Prostate gland (tissue), 2 donors: Measurements from ENCODE around the gene LYPD6. TPM values are rescaled to one million over a fixed set of nuclear protein-coding genes. Genes with fewer than 3 reads are reported as not detected.

Experiments used
- DNase-seq: peaks from one replicate; pipeline ENCODE4 v3.0.0-alpha.2; 2019; ENCODE audit warnings: low spot score
- H3K27ac ChIP-seq, 2 donors: fragments of 200-600 bp; sonication (generic); 2 replicates each; pipeline ENCODE4 v1.5.1; 2017 to 2019
- H3K27me3 ChIP-seq: fragments of 200-600 bp; sonication (generic); replicated peaks from 2 replicates; pipeline ENCODE4 v1.5.1; 2019; ENCODE audit not compliant: insufficient read depth
- H3K36me3 ChIP-seq, 2 donors: fragments of 200-600 bp; sonication (generic); 1 replicate in 1 of 2; 2 replicates in 1 of 2; pipeline versions ENCODE4 v1.5.1 to v1.8.1; 2017 to 2019
- H3K4me1 ChIP-seq: fragments of 200-600 bp; sonication (generic); replicated peaks from 2 replicates; pipeline ENCODE4 v1.5.1; 2019
- H3K4me3 ChIP-seq, 2 donors: fragments of 200-600 bp; sonication (generic); 2 replicates each; pipeline ENCODE4 v1.5.1; 2017 to 2019
- H3K9me3 ChIP-seq: fragments of 200-600 bp; sonication (generic); 2 replicates; pipeline ENCODE4 v1.5.1; 2017
- CTCF ChIP-seq, 4 experiments: fragments of 200-600 bp in 2 of 4; fragments of 450-650 bp in 2 of 4; sonication (generic) in 2 of 4; IDR thresholded peaks; 1 replicate in 3 of 4; 2 replicates in 1 of 4; pipeline ENCODE4 v1.5.1; 2016 to 2019; ENCODE audit warnings: antibody characterized with exemption in 4 of 4, mild to moderate bottlenecking in 2 of 4, moderate library complexity in 2 of 4
- POLR2A ChIP-seq: fragments of 450-650 bp; IDR thresholded peaks from one replicate; pipeline ENCODE4 v1.6.1; 2016; ENCODE audit warnings: antibody characterized with exemption, mild to moderate bottlenecking
- POLR2AphosphoS5 ChIP-seq: sonication (generic); formaldehyde crosslinking; IDR thresholded peaks from one replicate; pipeline ENCODE4 v1.6.1; 2017; ENCODE audit warnings: antibody characterized with exemption
- WGBS: methylation state at CpG from one replicate; pipeline ENCODE4 v1.1.5; 2018; 5-methylcytosine and 5-hydroxymethylcytosine counted together
- intact Hi-C: fragments of 100-400 bp; cut with DNase I; formaldehyde crosslinking; loops from one replicate; pipeline ENCODE4 v1.14.2; 2022
- total RNA-seq, 2 donors: library from RNA; depleted of rRNA; stranded (reverse); fragments of >200 nt; gene quantifications; one replicate each; pipeline ENCODE4 v1.1.0, GENCODE V29; 2016

Gene LYPD6
- total RNA-seq, 2 donors from 2014 or later = 2.3 to 5.1 TPM

- TF ChIP-seq POLR2AphosphoS5 = no peak
- no peak for TF ChIP-seq CTCF (IDR thresholded peaks at IDR 0.05)
- no peak for TF ChIP-seq POLR2A
- intact Hi-C loops = no loop called here
- Histone ChIP-seq H3K27me3 (no peaks in the 10 kb centered on the region), H3K4me1 (no peaks in the 10 kb centered on the region), H3K9me3 (no peaks in the 10 kb centered on the region), H3K36me3 (no peaks in the 10 kb centered on the region), H3K27ac (no peak overlapping the region), H3K4me3 (no peak overlapping the region)
- no peak for DNase-seq
- WGBS = 10% methylated on average over 3 of the region's 3 CpGs
Measured at GRCh38 chr2:149466635-149467034, 136.2 kb downstream of the LYPD6 start.

GRCh38 chr2:149467436-149467835, 137.0 kb downstream of the LYPD6 start:
- Histone ChIP-seq H3K27me3 (no peaks in the 10 kb centered on the region), H3K9me3 (no peaks in the 10 kb centered on the region), H3K27ac (no peak overlapping the region), H3K4me1 (no peaks in the 10 kb centered on the region), H3K4me3 (no peak overlapping the region), H3K36me3 (no peaks in the 10 kb centered on the region)
- 92% methylated on average over 2 of the region's 2 CpGs for WGBS
- intact Hi-C loops = no loop called here
- no peak for TF ChIP-seq POLR2AphosphoS5
- TF ChIP-seq CTCF (IDR thresholded peaks at IDR 0.05) = no peak
- TF ChIP-seq POLR2A = no peak
- DNase-seq = no peak

GRCh38 chr2:149468636-149469035, 138.2 kb downstream of the LYPD6 start:
- Histone ChIP-seq H3K36me3 (no peaks in the 10 kb centered on the region), H3K27me3 (no peaks in the 10 kb centered on the region), H3K4me1 (no peaks in the 10 kb centered on the region), H3K9me3 (no peaks in the 10 kb centered on the region), H3K4me3 (no peak overlapping the region), H3K27ac (no peak overlapping the region)
- TF ChIP-seq CTCF (IDR thresholded peaks at IDR 0.05) (no peak), POLR2AphosphoS5 (no peak), POLR2A (no peak)
- intact Hi-C loops = no loop called here
- DNase-seq = no peak
- WGBS = 69% methylated on average over 4 of the region's 4 CpGs

- Histone ChIP-seq H3K9me3 (no peaks in the 10 kb centered on the region), H3K27me3 (no peaks in the 10 kb centered on the region), H3K36me3 (no peaks in the 10 kb centered on the region), H3K4me3 (no peak overlapping the region), H3K27ac (no peak overlapping the region), H3K4me1 (no peaks in the 10 kb centered on the region)
- DNase-seq = no peak
- no peak for TF ChIP-seq CTCF (IDR thresholded peaks at IDR 0.05)
- no peak for TF ChIP-seq POLR2AphosphoS5
- TF ChIP-seq POLR2A = no peak
- intact Hi-C loops = no loop called here
- 88% methylated on average over 7 of the region's 7 CpGs for WGBS
Measured at GRCh38 chr2:149470046-149470445, 139.7 kb downstream of the LYPD6 start.

GRCh38 chr2:149472413-149472812, 142.0 kb downstream of the LYPD6 start:
- no peaks in the 10 kb centered on the region for H3K4me1 ChIP-seq
- no peak overlapping the region for H3K27ac ChIP-seq
- no peaks in the 10 kb centered on the region for H3K9me3 ChIP-seq
- no peaks in the 10 kb centered on the region for H3K36me3 ChIP-seq
- no peaks in the 10 kb centered on the region for H3K27me3 ChIP-seq
- DNase-seq = no peak
- intact Hi-C loops = no loop called here
- 85% methylated on average over 2 of the region's 2 CpGs for WGBS
- no peak overlapping the region for H3K4me3 ChIP-seq
- TF ChIP-seq POLR2A = no peak
- no peak for TF ChIP-seq CTCF (IDR thresholded peaks at IDR 0.05)
- no peak for TF ChIP-seq POLR2AphosphoS5
